Tongue (tissue), 2 donors: ENCODE results near the gene VTA1. TPM values are rescaled to one million over a fixed set of nuclear protein-coding genes. Genes with fewer than 3 reads are reported as not detected.
"Not testable (repeated sequence)": the region's sequence is repeated elsewhere in the genome, so short reads cannot be mapped to it uniquely, and the experiment has no call there.

Experiments used
- DNase-seq: peaks from one replicate; pipeline ENCODE4 v3.0.0-alpha.2; 2015
- total RNA-seq: library from RNA; depleted of rRNA; stranded (reverse); fragments of >200 nt; gene quantifications from one replicate; pipeline ENCODE4 v1.2.3, GENCODE V29; 2014

Gene VTA1
- total RNA-seq, 1 donor from 2014 or later = 64.7 TPM

- DNase-seq = no peak
Observed at GRCh38 chr6:142225552-142225951, 78.5 kb downstream of the VTA1 start.

GRCh38 chr6:142226731-142227130 is 79.7 kb downstream of the VTA1 start:
- DNase-seq = no peak

GRCh38 chr6:142229518-142230270 is 82.6 kb downstream of the VTA1 start:
- not testable (repeated sequence) for DNase-seq

GRCh38 chr6:142232206-142233044 is 85.4 kb downstream of the VTA1 start:
- DNase-seq = peak; percentile 61

GRCh38 chr6:142233945-142234682 is 87.1 kb downstream of the VTA1 start:
- DNase-seq = no peak

- peak; percentile 22 for DNase-seq
Observed at GRCh38 chr6:142235272-142235671, 88.2 kb downstream of the VTA1 start.

- peak; percentile 63 for DNase-seq
Observed at GRCh38 chr6:142235791-142236190, 88.7 kb downstream of the VTA1 start.

GRCh38 chr6:142236691-142237090 is 89.6 kb downstream of the VTA1 start:
- peak; percentile 54 for DNase-seq

- DNase-seq = no peak
Observed at GRCh38 chr6:142238881-142239280, 91.8 kb downstream of the VTA1 start.

- no peak for DNase-seq
Observed at GRCh38 chr6:142240179-142240578, 93.1 kb downstream of the VTA1 start.

- peak; percentile 17 for DNase-seq
Observed at GRCh38 chr6:142241061-142241460, 94.0 kb downstream of the VTA1 start.

- DNase-seq = no peak
Observed at GRCh38 chr6:142242269-142242668, 95.2 kb downstream of the VTA1 start.

- DNase-seq = no peak
Observed at GRCh38 chr6:142246960-142247359, 99.9 kb downstream of the VTA1 start.

- no peak for DNase-seq
Observed at GRCh38 chr6:142249266-142249665, 102.2 kb downstream of the VTA1 start.

- DNase-seq = no peak
Observed at GRCh38 chr6:142251930-142252445, 104.9 kb downstream of the VTA1 start.

- DNase-seq = no peak
Observed at GRCh38 chr6:142254513-142254912, 107.5 kb downstream of the VTA1 start.

GRCh38 chr6:142255785-142256184 is 108.7 kb downstream of the VTA1 start:
- no peak for DNase-seq

GRCh38 chr6:142258305-142258704 is 111.2 kb downstream of the VTA1 start:
- DNase-seq = no peak

- no peak for DNase-seq
Observed at GRCh38 chr6:142258757-142259156, 111.7 kb downstream of the VTA1 start.

- DNase-seq = no peak
Observed at GRCh38 chr6:142260748-142261147, 113.7 kb downstream of the VTA1 start.

GRCh38 chr6:142262231-142262630 is 115.2 kb downstream of the VTA1 start:
- DNase-seq = no peak

- DNase-seq = no peak
Observed at GRCh38 chr6:142265476-142265875, 118.4 kb downstream of the VTA1 start.

- no peak for DNase-seq
Observed at GRCh38 chr6:142266060-142266459, 119.0 kb downstream of the VTA1 start.
